GM23338 (cell line): Measurements from ENCODE around the gene PRM3. TPM values are rescaled to one million over a fixed set of nuclear protein-coding genes. Genes with fewer than 3 reads are reported as not detected.
A peak's percentile ranks its signal among the peaks of the same experiment; 100 is the strongest.

Source experiments
- ATAC-seq: fragments of 200-7000 bp; cut with Tn5 transposase; 3 replicates; pipeline ENCODE4 v1.9.1; 2020
- DNase-seq: peaks from one replicate; pipeline ENCODE4 v3.0.0-alpha.2; 2015; ENCODE audit warnings: low spot score
- H2AFZ ChIP-seq: fragments of 200-600 bp; sonication (generic); 2 replicates; pipeline ENCODE4 v1.8.0; 2016; ENCODE audit warnings: antibody characterized with exemption, mild to moderate bottlenecking, moderate library complexity
- H3F3A ChIP-seq: fragments of 200-600 bp; sonication (generic); replicated peaks from 2 replicates; pipeline ENCODE4 v1.8.0; 2017; ENCODE audit warnings: antibody characterized with exemption, mixed run types, low read depth
- H3K27ac ChIP-seq: fragments of 200-600 bp; sonication (generic); 2 replicates; pipeline ENCODE4 v1.6.1; 2016; ENCODE audit warnings: low read depth
- H3K27me3 ChIP-seq: fragments of 200-600 bp; sonication (generic); 2 replicates; pipeline ENCODE4 v1.8.0; 2016; ENCODE audit warnings: mild to moderate bottlenecking, mixed run types, moderate library complexity; ENCODE audit not compliant: insufficient read depth
- H3K36me3 ChIP-seq: fragments of 200-600 bp; sonication (generic); 2 replicates; pipeline ENCODE4 v1.8.0; 2016; ENCODE audit warnings: mild to moderate bottlenecking; ENCODE audit not compliant: insufficient read depth
- H3K4me1 ChIP-seq: fragments of 200-600 bp; sonication (generic); 2 replicates; pipeline ENCODE4 v1.8.0; 2016; ENCODE audit warnings: mild to moderate bottlenecking, moderate library complexity; ENCODE audit not compliant: insufficient read depth
- H3K4me2 ChIP-seq: fragments of 200-600 bp; sonication (generic); 2 replicates; pipeline ENCODE4 v1.7.1; 2017; ENCODE audit warnings: mixed run types
- H3K4me3 ChIP-seq: fragments of 200-600 bp; sonication (generic); 2 replicates; pipeline ENCODE4 v1.6.1; 2016; ENCODE audit warnings: mixed run types
- H3K79me2 ChIP-seq: fragments of 200-600 bp; sonication (generic); replicated peaks from 2 replicates; pipeline ENCODE4 v1.8.0; 2017; ENCODE audit warnings: mild to moderate bottlenecking; ENCODE audit not compliant: insufficient read depth
- H3K9me2 ChIP-seq: fragments of 200-600 bp; sonication (generic); 2 replicates; pipeline ENCODE4 v1.8.0; 2017; ENCODE audit not compliant: insufficient read depth
- H4K20me1 ChIP-seq: fragments of 200-600 bp; sonication (generic); replicated peaks from 2 replicates; pipeline ENCODE4 v1.8.0; 2017; ENCODE audit warnings: mild to moderate bottlenecking; ENCODE audit not compliant: insufficient read depth
- H3K27ac Mint-ChIP-seq: 2 replicates; pipeline ENCODE4 v1.8.0; 2020; ENCODE audit warnings: inconsistent platforms, mild to moderate bottlenecking, moderate library complexity, mixed read lengths
- H3K27me3 Mint-ChIP-seq: 3 replicates; pipeline ENCODE4 v1.8.0; 2022; ENCODE audit warnings: low read depth, mild to moderate bottlenecking, moderate library complexity, mixed read lengths, inconsistent platforms; ENCODE audit not compliant: insufficient read depth, poor library complexity
- H3K36me3 Mint-ChIP-seq: 3 replicates; pipeline ENCODE4 v1.8.0; 2021; ENCODE audit warnings: low read depth, mild to moderate bottlenecking, inconsistent platforms, moderate library complexity, mixed read lengths
- H3K4me1 Mint-ChIP-seq: 3 replicates; pipeline ENCODE4 v1.8.0; 2020; ENCODE audit warnings: mild to moderate bottlenecking, inconsistent platforms, mixed read lengths
- H3K4me3 Mint-ChIP-seq: 3 replicates; pipeline ENCODE4 v1.8.0; 2021; ENCODE audit warnings: moderate library complexity, mild to moderate bottlenecking, inconsistent platforms, mixed read lengths
- H3K9me3 Mint-ChIP-seq: 3 replicates; pipeline ENCODE4 v1.8.0; 2020; ENCODE audit warnings: moderate library complexity, mild to moderate bottlenecking, inconsistent platforms, mixed read lengths
- CREB1 ChIP-seq: fragments of 250-450 bp; sonication (Bioruptor Pico); IDR thresholded peaks from 2 replicates; pipeline ENCODE4 v1.5.0; 2020; ENCODE audit warnings: low read depth, mild to moderate bottlenecking, moderate library complexity
- CTCF ChIP-seq, 2 experiments: fragments of 200-600 bp in 1 of 2; sonication (generic) in 1 of 2; conservative IDR thresholded peaks; 2 replicates each; pipeline versions ENCODE4 v1.5.1 to v1.6.1; 2016 to 2017; ENCODE audit warnings: antibody characterized with exemption in 2 of 2, low read depth in 2 of 2, mild to moderate bottlenecking in 2 of 2, moderate library complexity in 1 of 2
- EZH2 ChIP-seq: fragments of 200-600 bp; sonication (generic); IDR thresholded peaks from one replicate; pipeline ENCODE4 v1.8.0; 2017; ENCODE audit warnings: antibody characterized with exemption, mild to moderate bottlenecking, low read depth; ENCODE audit not compliant: unreplicated experiment
- JUNB ChIP-seq: IDR thresholded peaks from one replicate; pipeline ENCODE4 v1.6.1; 2016; ENCODE audit warnings: antibody characterized with exemption; ENCODE audit not compliant: unreplicated experiment
- REST ChIP-seq: IDR thresholded peaks from one replicate; pipeline ENCODE4 v1.6.1; 2018; ENCODE audit warnings: antibody characterized with exemption; ENCODE audit not compliant: unreplicated experiment
- STAT1 ChIP-seq: IDR thresholded peaks from one replicate; pipeline ENCODE4 v1.6.1; 2016; ENCODE audit warnings: antibody characterized with exemption; ENCODE audit not compliant: unreplicated experiment
- ZNF114 ChIP-seq: fragments of 250-450 bp; sonication (Bioruptor Pico); IDR thresholded peaks from 2 replicates; pipeline ENCODE4 v1.5.0; 2020; ENCODE audit warnings: mild to moderate bottlenecking, moderate library complexity
- ZNF331 ChIP-seq: fragments of 250-450 bp; sonication (Bioruptor Pico); IDR thresholded peaks from 2 replicates; pipeline ENCODE4 v1.5.0; 2020; ENCODE audit warnings: low read depth, mild to moderate bottlenecking, moderate library complexity
- ZNF462 ChIP-seq: fragments of 250-450 bp; sonication (Bioruptor Pico); IDR thresholded peaks from 2 replicates; pipeline ENCODE4 v1.5.0; 2020; ENCODE audit warnings: mild to moderate bottlenecking, moderate library complexity
- polyA plus RNA-seq: library from polyadenylated mRNA; unstranded; fragments of >200 nt; fragmentation: Nextera tagmentation; extraction: Ambion mirVana; gene quantifications from 2 replicates; pipeline ENCODE4 v1.2.1, GENCODE V29; 2016
- total RNA-seq: library from RNA; depleted of rRNA; stranded (reverse); fragments of >200 nt; shearing (Covaris generic); gene quantifications from 2 replicates; pipeline ENCODE4 v1.2.3, GENCODE V29; 2014

The PRM3 gene
- total and polyA plus RNA-seq, 2 experiments from 2014 or later, result not detected

GRCh38 chr16:11253995-11254912 lies 19.2 kb downstream of the PRM3 start:
- Histone ChIP-seq H2AFZ (no peak overlapping the region), H4K20me1 (peaks cover 21% of the 10 kb centered on the region), H3K4me3 (peak overlapping the region; percentile 89), H3K4me2 (peak overlapping the region; percentile 96), H3K4me1 (peaks cover 32% of the 10 kb centered on the region), H3K27ac (peak overlapping the region; percentile 74), H3K79me2 (peaks cover 33% of the 10 kb centered on the region), H3K36me3 (peaks cover 21% of the 10 kb centered on the region), H3K27me3 (no peaks in the 10 kb centered on the region), H3K9me2 (no peaks in the 10 kb centered on the region), H3F3A (peaks cover 53% of the 10 kb centered on the region)
- Mint-ChIP-seq H3K27ac (no peak overlapping the region), H3K9me3 (no peaks in the 10 kb centered on the region), H3K36me3 (peaks cover 27% of the 10 kb centered on the region), H3K4me3 (peak overlapping the region; percentile 80), H3K27me3 (peaks cover 22% of the 10 kb centered on the region), H3K4me1 (peaks cover 35% of the 10 kb centered on the region)
- ATAC-seq (no peak), DNase-seq (no peak)
- TF ChIP-seq STAT1 (no peak), CTCF (conservative IDR thresholded peaks at IDR 0.05; ENCODE audit: low read depth in 2 of 2) (no peak), ZNF114 (CRISPR knock-in tag) (no peak), REST (no peak), JUNB (no peak), ZNF462 (no peak), EZH2 (no peak), ZNF331 (CRISPR knock-in tag) (no peak), CREB1 (CRISPR knock-in tag) (no peak)
